ENCODE results near the gene SORCS3. TPM values are rescaled to one million over a fixed set of nuclear protein-coding genes. Genes with fewer than 3 reads are reported as not detected.

Gene SORCS3
- total RNA-seq, 1 experiment from 2014 or later, result not detected

GRCh38 chr10:104796823-104797222 is 155.7 kb downstream of the SORCS3 start:
- H3F3A ChIP-seq (ENCODE audit: insufficient read depth, low read depth), result no peaks in the 10 kb centered on the region
- CTCF ChIA-PET, result no interaction called here
- H3K4me2 ChIP-seq, result no peak overlapping the region
- no peaks in the 10 kb centered on the region for H3K4me1 ChIP-seq (replicated peaks; ENCODE audit: insufficient read depth)
- no peak for DNase-seq
- BruUV-seq (replicated peaks), result no TSS peak
- H3K27ac ChIP-seq, result no peak overlapping the region
- no peaks in the 10 kb centered on the region for H3K36me3 ChIP-seq (ENCODE audit: low read depth)
- POLR2A ChIA-PET (ENCODE audit: unreplicated experiment), result no interaction called here
- no peaks in the 10 kb centered on the region for H4K20me1 ChIP-seq (ENCODE audit: insufficient read depth)
- H3K4me3 ChIP-seq, result no peak overlapping the region
- intact Hi-C loops (cut with micrococcal nuclease; ENCODE audit: unreplicated experiment), result no loop called here
- H3K27me3 ChIP-seq (ENCODE audit: insufficient read depth, low read depth), result no peaks in the 10 kb centered on the region
- H3K79me2 ChIP-seq (ENCODE audit: low read depth), result no peaks in the 10 kb centered on the region
- H3K9me3 ChIP-seq (ENCODE audit: insufficient read depth, low read depth), result no peaks in the 10 kb centered on the region
- TF ChIP-seq EZH2 (IDR thresholded peaks at IDR 0.05; ENCODE audit: low read depth) (no peak), CTCF (conservative IDR thresholded peaks at IDR 0.05) (no peak)
- no peak overlapping the region for H2AFZ ChIP-seq
- no peaks in the 10 kb centered on the region for H3K9me2 ChIP-seq (ENCODE audit: insufficient read depth)

- DNase-seq, result no peak
- Histone ChIP-seq H3K4me2 (no peak overlapping the region), H3K9me3 (ENCODE audit: insufficient read depth, low read depth) (no peaks in the 10 kb centered on the region), H3K27me3 (ENCODE audit: insufficient read depth, low read depth) (no peaks in the 10 kb centered on the region), H3K4me3 (no peak overlapping the region), H3K36me3 (ENCODE audit: low read depth) (no peaks in the 10 kb centered on the region), H3K4me1 (replicated peaks; ENCODE audit: insufficient read depth) (no peaks in the 10 kb centered on the region), H3K27ac (no peak overlapping the region), H3K9me2 (ENCODE audit: insufficient read depth) (no peaks in the 10 kb centered on the region), H2AFZ (no peak overlapping the region), H3F3A (ENCODE audit: insufficient read depth, low read depth) (no peaks in the 10 kb centered on the region), H3K79me2 (ENCODE audit: low read depth) (no peaks in the 10 kb centered on the region), H4K20me1 (ENCODE audit: insufficient read depth) (no peaks in the 10 kb centered on the region)
- intact Hi-C loops (cut with micrococcal nuclease; ENCODE audit: unreplicated experiment), result no loop called here
- no TSS peak for BruUV-seq (replicated peaks)
- POLR2A ChIA-PET (ENCODE audit: unreplicated experiment), result no interaction called here
- TF ChIP-seq EZH2 (IDR thresholded peaks at IDR 0.05; ENCODE audit: low read depth) (no peak), CTCF (conservative IDR thresholded peaks at IDR 0.05) (no peak)
- CTCF ChIA-PET, result no interaction called here
These were observed 161.9 kb downstream of the SORCS3 start for GRCh38 chr10:104802941-104803340.

GRCh38 chr10:104804880-104805279 is 163.8 kb downstream of the SORCS3 start:
- H3K4me1 ChIP-seq (replicated peaks; ENCODE audit: insufficient read depth), result no peaks in the 10 kb centered on the region
- intact Hi-C loops (cut with micrococcal nuclease; ENCODE audit: unreplicated experiment), result no loop called here
- TF ChIP-seq EZH2 (IDR thresholded peaks at IDR 0.05; ENCODE audit: low read depth), result no peak
- TF ChIP-seq CTCF (conservative IDR thresholded peaks at IDR 0.05), result no peak
- no peaks in the 10 kb centered on the region for H3F3A ChIP-seq (ENCODE audit: insufficient read depth, low read depth)
- H2AFZ ChIP-seq, result no peak overlapping the region
- H3K9me2 ChIP-seq (ENCODE audit: insufficient read depth), result no peaks in the 10 kb centered on the region
- no peaks in the 10 kb centered on the region for H3K27me3 ChIP-seq (ENCODE audit: insufficient read depth, low read depth)
- H3K9me3 ChIP-seq (ENCODE audit: insufficient read depth, low read depth), result no peaks in the 10 kb centered on the region
- H4K20me1 ChIP-seq (ENCODE audit: insufficient read depth), result no peaks in the 10 kb centered on the region
- no peak overlapping the region for H3K27ac ChIP-seq
- no peak overlapping the region for H3K4me2 ChIP-seq
- POLR2A ChIA-PET (ENCODE audit: unreplicated experiment), result no interaction called here
- no TSS peak for BruUV-seq (replicated peaks)
- DNase-seq, result no peak
- no peak overlapping the region for H3K4me3 ChIP-seq
- H3K36me3 ChIP-seq (ENCODE audit: low read depth), result no peaks in the 10 kb centered on the region
- H3K79me2 ChIP-seq (ENCODE audit: low read depth), result no peaks in the 10 kb centered on the region
- CTCF ChIA-PET, result no interaction called here
